Skin epidermis (tissue), 12 donors: Measurements from ENCODE around the gene EDEM3.

Experiments
- H3K27ac ChIP-seq, 21 experiments: fragments of 200-600 bp; sonication (generic) in 11 of 21; one replicate each; pipeline ENCODE4 v1.5.0; 2020; ENCODE audit warnings: mild to moderate bottlenecking in 3 of 21, inconsistent platforms in 2 of 21, moderate library complexity in 2 of 21
- H3K4me3 ChIP-seq, 7 experiments: fragments of 200-600 bp; sonication (generic) in 2 of 7; one replicate each; pipeline ENCODE4 v1.5.0; 2020; ENCODE audit warnings: inconsistent platforms in 2 of 7, mild to moderate bottlenecking in 2 of 7, moderate library complexity in 1 of 7

Gene EDEM3

GRCh38 chr1:184647471-184647870, 107.2 kb downstream of the EDEM3 start:
- Histone ChIP-seq H3K4me3 (no peak overlapping the region), H3K27ac (no peak overlapping the region)

GRCh38 chr1:184646824-184647223, 107.8 kb downstream of the EDEM3 start:
- H3K27ac ChIP-seq: no peak overlapping the region
- no peak overlapping the region for H3K4me3 ChIP-seq

- H3K27ac ChIP-seq: no peak overlapping the region
- no peak overlapping the region for H3K4me3 ChIP-seq
These were observed 108.4 kb downstream of the EDEM3 start for GRCh38 chr1:184646178-184646701.

GRCh38 chr1:184644771-184645170, 109.9 kb downstream of the EDEM3 start:
- Histone ChIP-seq H3K27ac (no peak overlapping the region), H3K4me3 (no peak overlapping the region)

- Histone ChIP-seq H3K27ac (no peak overlapping the region), H3K4me3 (no peak overlapping the region)
These were observed 111.0 kb downstream of the EDEM3 start for GRCh38 chr1:184643661-184644060.

- Histone ChIP-seq H3K4me3 (no peak overlapping the region), H3K27ac (no peak overlapping the region)
These were observed 112.8 kb downstream of the EDEM3 start for GRCh38 chr1:184641894-184642293.

GRCh38 chr1:184640505-184640904, 114.2 kb downstream of the EDEM3 start:
- Histone ChIP-seq H3K27ac (no peak overlapping the region), H3K4me3 (no peak overlapping the region)
